IMR-90 (cell line): ENCODE measurements around the gene MEGF9.

ENCODE experiments used
- BHLHE40 ChIP-seq: fragments of 150-350 bp; IDR thresholded peaks from 2 replicates; pipeline ENCODE4 v1.6.1; 2016; ENCODE audit warnings: mild to moderate bottlenecking, low read depth, low read length
- FOS ChIP-seq: fragments of 150-350 bp; IDR thresholded peaks from 2 replicates; pipeline ENCODE4 v1.6.1; 2016; ENCODE audit warnings: low read depth, low read length
- MAFK ChIP-seq: IDR thresholded peaks from 2 replicates; pipeline ENCODE4 v1.6.1; 2012; ENCODE audit warnings: low read depth, low read length, improper control_type of control experiment
- RAD21 ChIP-seq: IDR thresholded peaks from 2 replicates; pipeline ENCODE4 v1.6.1; 2012; ENCODE audit warnings: low read length, improper control_type of control experiment
- TF ChIP-seq, protein P1 (sequence below): conservative IDR thresholded peaks from 2 replicates; pipeline ENCODE4 v1.5.1; 2012; ENCODE audit warnings: mild to moderate bottlenecking, low read depth, low read length, improper control_type of control experiment

DNA sequence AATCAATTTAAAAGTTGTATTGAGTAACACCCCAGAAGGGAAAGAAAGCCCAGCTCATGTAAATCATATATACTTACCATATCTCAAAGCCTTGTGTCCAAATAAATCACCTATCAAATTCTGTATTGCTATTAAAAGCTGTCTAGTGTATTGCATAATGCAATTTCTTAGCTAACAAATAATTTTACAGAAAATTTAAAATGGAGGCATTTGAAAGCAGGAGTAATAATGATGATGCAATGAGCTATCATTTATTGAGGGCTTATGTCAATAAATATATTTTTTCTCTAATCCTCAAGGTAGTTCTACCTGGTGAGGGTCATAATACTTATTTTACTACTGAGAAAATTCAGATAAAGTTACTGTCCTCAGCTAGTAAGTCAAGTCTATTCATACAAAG is 91.5 kb downstream of the MEGF9 start:
- TF ChIP-seq, protein P1, sequence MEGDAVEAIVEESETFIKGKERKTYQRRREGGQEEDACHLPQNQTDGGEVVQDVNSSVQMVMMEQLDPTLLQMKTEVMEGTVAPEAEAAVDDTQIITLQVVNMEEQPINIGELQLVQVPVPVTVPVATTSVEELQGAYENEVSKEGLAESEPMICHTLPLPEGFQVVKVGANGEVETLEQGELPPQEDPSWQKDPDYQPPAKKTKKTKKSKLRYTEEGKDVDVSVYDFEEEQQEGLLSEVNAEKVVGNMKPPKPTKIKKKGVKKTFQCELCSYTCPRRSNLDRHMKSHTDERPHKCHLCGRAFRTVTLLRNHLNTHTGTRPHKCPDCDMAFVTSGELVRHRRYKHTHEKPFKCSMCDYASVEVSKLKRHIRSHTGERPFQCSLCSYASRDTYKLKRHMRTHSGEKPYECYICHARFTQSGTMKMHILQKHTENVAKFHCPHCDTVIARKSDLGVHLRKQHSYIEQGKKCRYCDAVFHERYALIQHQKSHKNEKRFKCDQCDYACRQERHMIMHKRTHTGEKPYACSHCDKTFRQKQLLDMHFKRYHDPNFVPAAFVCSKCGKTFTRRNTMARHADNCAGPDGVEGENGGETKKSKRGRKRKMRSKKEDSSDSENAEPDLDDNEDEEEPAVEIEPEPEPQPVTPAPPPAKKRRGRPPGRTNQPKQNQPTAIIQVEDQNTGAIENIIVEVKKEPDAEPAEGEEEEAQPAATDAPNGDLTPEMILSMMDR: no peak
- TF ChIP-seq MAFK (no peak), FOS (no peak), RAD21 (no peak), BHLHE40 (no peak)
